ENCODE results near the gene GRK1. TPM values are rescaled to one million over a fixed set of nuclear protein-coding genes. Genes with fewer than 3 reads are reported as not detected.

The GRK1 gene
- 0.73 and 1.1 TPM in 2 replicates for total RNA-seq
- long read RNA-seq = 0 reads

DNA sequence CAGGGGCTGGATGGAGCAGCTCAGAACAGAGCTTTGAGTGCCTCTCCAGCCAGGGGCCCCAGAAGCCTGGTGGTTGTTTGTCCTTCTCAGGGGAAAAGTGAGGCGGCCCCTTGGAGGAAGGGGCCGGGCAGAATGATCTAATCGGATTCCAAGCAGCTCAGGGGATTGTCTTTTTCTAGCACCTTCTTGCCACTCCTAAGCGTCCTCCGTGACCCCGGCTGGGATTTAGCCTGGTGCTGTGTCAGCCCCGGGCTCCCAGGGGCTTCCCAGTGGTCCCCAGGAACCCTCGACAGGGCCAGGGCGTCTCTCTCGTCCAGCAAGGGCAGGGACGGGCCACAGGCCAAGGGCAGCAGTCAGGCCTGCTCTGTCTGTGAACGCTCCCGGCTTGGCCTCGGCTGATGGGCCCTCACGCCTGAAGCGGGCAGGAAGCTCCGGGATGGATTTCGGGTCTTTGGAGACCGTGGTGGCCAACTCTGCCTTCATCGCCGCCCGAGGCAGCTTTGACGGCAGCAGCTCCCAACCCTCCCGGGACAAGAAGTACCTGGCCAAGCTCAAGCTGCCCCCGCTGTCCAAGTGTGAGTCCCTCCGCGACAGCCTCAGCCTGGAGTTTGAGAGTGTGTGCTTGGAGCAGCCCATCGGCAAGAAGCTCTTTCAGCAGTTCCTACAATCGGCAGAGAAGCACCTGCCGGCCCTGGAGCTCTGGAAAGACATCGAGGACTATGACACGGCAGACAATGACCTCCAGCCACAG, at the start of gene GRK1:
Gene GRK1 (plus strand): TSS at position 269 of the 751 bp plus-strand sequence. CDS start 168 bp downstream, at position 437.
- Mint-ChIP-seq H3K36me3 (ENCODE audit: insufficient read depth) (no peaks in the 10 kb centered on the region), H3K4me3 (ENCODE audit: low read depth) (no peak within 1 kb of the TSS), H3K9me3 (ENCODE audit: low read depth) (peaks cover 1% of the 10 kb centered on the region), H3K27me3 (peaks cover 6% of the 10 kb centered on the region), H3K27ac (peak within 1 kb of the TSS; percentile 83), H3K4me1 (ENCODE audit: low read depth) (peaks cover 12% of the 10 kb centered on the region)
- TF ChIP-seq, protein P1, sequence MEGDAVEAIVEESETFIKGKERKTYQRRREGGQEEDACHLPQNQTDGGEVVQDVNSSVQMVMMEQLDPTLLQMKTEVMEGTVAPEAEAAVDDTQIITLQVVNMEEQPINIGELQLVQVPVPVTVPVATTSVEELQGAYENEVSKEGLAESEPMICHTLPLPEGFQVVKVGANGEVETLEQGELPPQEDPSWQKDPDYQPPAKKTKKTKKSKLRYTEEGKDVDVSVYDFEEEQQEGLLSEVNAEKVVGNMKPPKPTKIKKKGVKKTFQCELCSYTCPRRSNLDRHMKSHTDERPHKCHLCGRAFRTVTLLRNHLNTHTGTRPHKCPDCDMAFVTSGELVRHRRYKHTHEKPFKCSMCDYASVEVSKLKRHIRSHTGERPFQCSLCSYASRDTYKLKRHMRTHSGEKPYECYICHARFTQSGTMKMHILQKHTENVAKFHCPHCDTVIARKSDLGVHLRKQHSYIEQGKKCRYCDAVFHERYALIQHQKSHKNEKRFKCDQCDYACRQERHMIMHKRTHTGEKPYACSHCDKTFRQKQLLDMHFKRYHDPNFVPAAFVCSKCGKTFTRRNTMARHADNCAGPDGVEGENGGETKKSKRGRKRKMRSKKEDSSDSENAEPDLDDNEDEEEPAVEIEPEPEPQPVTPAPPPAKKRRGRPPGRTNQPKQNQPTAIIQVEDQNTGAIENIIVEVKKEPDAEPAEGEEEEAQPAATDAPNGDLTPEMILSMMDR (IDR thresholded peaks at IDR 0.05; ENCODE audit: unreplicated experiment) = no peak
- DNase-seq (ENCODE audit: low spot score, unreplicated experiment) = no peak

DNA sequence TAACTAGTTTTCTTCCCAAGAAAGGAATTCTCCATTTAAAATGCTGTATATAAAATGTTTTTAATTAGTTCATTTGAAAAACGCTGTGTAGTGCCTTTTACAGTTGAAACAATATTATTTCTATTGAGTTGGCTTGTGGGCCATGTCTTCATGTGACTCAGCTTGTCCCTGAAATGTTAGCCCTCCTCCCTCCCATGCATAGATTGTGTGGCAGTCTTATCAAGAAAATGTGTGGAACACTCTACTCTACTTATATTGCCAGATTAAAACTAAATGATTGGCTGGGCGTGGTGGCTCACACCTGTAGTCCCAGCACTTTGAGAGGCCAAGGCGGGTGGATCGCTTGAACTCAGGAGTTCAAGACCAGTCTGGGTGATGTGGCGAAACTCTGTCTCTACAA, 49.1 kb upstream of the GRK1 start:
- H3K36me3 Mint-ChIP-seq (ENCODE audit: insufficient read depth) = peaks cover 17% of the 10 kb centered on the region
- TF ChIP-seq, protein P1 (IDR thresholded peaks at IDR 0.05; ENCODE audit: unreplicated experiment) = no peak
- H3K9me3 Mint-ChIP-seq (ENCODE audit: low read depth) = no peaks in the 10 kb centered on the region
- peaks cover 15% of the 10 kb centered on the region for H3K4me1 Mint-ChIP-seq (ENCODE audit: low read depth)
- no peak for DNase-seq (ENCODE audit: low spot score, unreplicated experiment)
- H3K4me3 Mint-ChIP-seq (ENCODE audit: low read depth) = no peak overlapping the region
- no peaks in the 10 kb centered on the region for H3K27me3 Mint-ChIP-seq
- H3K27ac Mint-ChIP-seq = no peak overlapping the region

DNA sequence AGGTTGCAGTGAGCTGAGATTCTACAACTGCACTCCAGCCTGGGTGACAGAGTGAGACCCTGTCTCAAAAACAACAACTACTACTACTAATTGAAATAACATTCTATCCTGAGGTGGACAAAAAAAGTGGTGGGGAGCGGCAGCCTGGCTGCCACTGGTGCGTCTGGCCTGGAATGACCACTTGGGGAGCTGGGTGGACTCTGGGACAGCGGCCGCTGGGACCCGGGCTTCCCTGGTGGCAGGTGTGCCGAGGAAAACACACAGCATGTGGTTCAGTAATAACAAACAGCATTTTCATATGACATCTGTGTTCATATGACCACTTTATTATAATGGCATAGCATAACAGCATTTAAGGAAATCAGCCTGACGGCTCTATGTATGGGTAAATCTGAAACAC, 48.6 kb upstream of the GRK1 start:
- no peaks in the 10 kb centered on the region for H3K27me3 Mint-ChIP-seq
- H3K36me3 Mint-ChIP-seq (ENCODE audit: insufficient read depth) = peaks cover 20% of the 10 kb centered on the region
- peak overlapping the region; percentile 76 for H3K27ac Mint-ChIP-seq
- no peak for DNase-seq (ENCODE audit: low spot score, unreplicated experiment)
- peaks cover 15% of the 10 kb centered on the region for H3K4me1 Mint-ChIP-seq (ENCODE audit: low read depth)
- H3K9me3 Mint-ChIP-seq (ENCODE audit: low read depth) = no peaks in the 10 kb centered on the region
- H3K4me3 Mint-ChIP-seq (ENCODE audit: low read depth) = no peak overlapping the region
- TF ChIP-seq, protein P1 (IDR thresholded peaks at IDR 0.05; ENCODE audit: unreplicated experiment) = no peak

DNA sequence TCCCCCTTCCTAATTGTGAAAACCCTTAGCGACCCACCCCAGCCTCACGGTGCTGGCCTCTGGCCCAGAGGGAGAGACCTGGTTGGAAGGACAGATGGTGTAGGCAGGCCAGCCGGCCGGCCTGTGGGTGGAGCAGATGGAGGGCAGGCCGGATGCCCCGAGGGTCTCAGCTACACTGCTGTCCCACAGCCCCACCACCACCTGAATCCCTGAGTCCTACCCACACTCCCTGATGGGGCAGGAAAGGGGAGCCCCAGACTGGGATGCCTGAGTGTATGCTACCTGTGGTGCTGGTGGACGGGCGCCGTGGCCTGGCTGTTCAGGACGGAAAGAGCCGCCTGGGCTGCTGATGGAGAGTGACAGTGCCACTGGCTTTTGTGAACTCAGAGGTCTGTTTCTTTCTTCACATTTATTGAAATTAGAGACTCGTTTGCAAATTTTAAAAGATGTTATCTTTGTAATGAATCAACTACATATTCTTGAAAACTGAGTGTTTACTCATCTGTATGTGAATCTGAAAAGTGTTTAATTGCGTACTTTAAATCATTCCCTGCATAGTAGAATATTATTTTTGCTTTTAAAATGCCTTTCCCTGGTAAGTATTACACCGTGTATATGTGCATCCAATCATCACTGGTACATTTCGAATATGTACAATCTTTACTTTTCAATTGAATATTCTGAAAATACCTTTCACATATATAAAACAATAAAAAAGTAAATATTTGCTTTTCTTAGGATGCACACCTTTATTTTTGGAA, 46.8 kb upstream of the GRK1 start:
- Mint-ChIP-seq H3K27ac (no peak overlapping the region), H3K9me3 (ENCODE audit: low read depth) (no peaks in the 10 kb centered on the region), H3K27me3 (no peaks in the 10 kb centered on the region), H3K4me3 (ENCODE audit: low read depth) (no peak overlapping the region), H3K4me1 (ENCODE audit: low read depth) (peaks cover 15% of the 10 kb centered on the region), H3K36me3 (ENCODE audit: insufficient read depth) (peaks cover 27% of the 10 kb centered on the region)
- TF ChIP-seq, protein P1 (IDR thresholded peaks at IDR 0.05; ENCODE audit: unreplicated experiment) = no peak
- no peak for DNase-seq (ENCODE audit: low spot score, unreplicated experiment)

DNA sequence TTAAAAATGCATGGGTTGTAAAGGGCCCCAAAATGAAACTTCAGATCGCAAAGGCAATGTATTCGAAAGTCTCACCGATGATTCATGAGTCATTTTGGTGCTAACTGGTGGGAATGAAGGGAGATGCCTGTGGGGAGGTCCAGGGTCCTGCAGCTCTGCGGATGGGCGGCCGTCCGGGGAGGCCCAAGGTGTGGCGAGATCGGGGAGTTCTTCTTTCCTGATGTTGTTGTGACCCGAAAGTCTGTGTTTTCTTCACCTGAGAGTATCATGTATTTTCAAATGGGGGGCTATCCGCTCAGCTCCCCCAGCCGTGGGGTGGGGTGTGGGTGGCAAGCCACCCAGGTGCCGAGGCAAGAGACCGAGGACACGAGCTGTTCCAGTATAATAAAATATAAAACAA, 46.0 kb upstream of the GRK1 start:
- Mint-ChIP-seq H3K9me3 (ENCODE audit: low read depth) (no peaks in the 10 kb centered on the region), H3K4me1 (ENCODE audit: low read depth) (peaks cover 15% of the 10 kb centered on the region), H3K36me3 (ENCODE audit: insufficient read depth) (peaks cover 29% of the 10 kb centered on the region), H3K27me3 (no peaks in the 10 kb centered on the region), H3K4me3 (ENCODE audit: low read depth) (no peak overlapping the region), H3K27ac (no peak overlapping the region)
- TF ChIP-seq, protein P1 (IDR thresholded peaks at IDR 0.05; ENCODE audit: unreplicated experiment) = no peak
- DNase-seq (ENCODE audit: low spot score, unreplicated experiment) = no peak

Data from progenitor cell of endocrine pancreas (in vitro differentiated cells).